Erythroblast (primary cell): Measurements from ENCODE around the gene CENPF.

ENCODE experiments used
- GATA1 ChIP-seq: IDR thresholded peaks from 2 replicates; pipeline ENCODE4 v1.6.1; 2011; ENCODE audit warnings: low read depth, mild to moderate bottlenecking, control low read depth, low read length, moderate library complexity
- POLR2A ChIP-seq: IDR thresholded peaks from 2 replicates; pipeline ENCODE4 v1.6.1; 2011; ENCODE audit warnings: mild to moderate bottlenecking, low read length

DNA sequence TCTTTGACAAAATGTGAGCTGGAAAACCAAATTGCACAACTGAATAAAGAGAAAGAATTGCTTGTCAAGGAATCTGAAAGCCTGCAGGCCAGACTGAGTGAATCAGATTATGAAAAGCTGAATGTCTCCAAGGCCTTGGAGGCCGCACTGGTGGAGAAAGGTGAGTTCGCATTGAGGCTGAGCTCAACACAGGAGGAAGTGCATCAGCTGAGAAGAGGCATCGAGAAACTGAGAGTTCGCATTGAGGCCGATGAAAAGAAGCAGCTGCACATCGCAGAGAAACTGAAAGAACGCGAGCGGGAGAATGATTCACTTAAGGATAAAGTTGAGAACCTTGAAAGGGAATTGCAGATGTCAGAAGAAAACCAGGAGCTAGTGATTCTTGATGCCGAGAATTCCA is 42.7 kb downstream of the CENPF start:
- TF ChIP-seq POLR2A (no peak), GATA1 (no peak)
